T1000 (cell line): ENCODE data around the gene ARFRP1.

Experiments
- DNase-seq: peaks from one replicate; lab custom pipeline; 2025; ENCODE audit warnings: mixed read lengths; lab: John Stamatoyannopoulos, UW

Gene ARFRP1

DNA sequence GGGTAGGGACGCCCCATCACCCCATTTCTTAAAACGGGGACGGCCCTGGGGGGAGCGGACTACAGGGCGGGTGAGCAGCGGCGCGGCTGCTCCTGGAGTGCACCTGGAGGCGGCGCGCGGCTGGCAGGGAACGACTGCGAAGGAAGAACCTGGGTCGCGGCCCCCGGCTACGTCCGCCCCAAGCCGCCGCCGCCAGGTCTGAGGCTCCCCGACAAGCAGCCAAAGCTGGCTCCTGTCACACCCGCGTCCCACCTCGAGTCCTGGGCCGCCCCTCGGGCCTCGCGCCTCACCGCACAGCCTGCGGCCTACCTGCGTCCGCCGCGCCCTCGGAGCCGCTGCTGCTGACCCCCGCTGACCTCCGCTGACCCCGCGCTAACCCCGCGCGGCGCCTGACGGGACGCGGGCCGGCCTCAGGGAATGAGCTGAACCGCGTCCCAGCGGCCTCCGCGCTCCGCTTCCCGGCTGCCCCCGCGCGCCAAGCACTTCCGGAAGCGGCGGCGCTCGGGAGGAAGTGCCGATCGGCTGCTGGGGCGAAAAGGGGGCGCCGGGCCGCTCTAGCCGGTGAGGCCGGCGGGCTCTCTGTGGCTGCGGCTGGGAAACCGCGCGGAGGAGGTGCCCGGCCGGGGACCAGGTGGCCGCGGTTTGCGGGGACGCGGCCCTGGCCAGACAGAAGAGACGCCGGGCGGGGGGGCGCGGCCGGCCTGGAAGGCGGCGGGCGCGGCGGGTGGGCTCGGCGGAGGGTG lies at the start of gene ARFRP1, which contains the start of gene ZGPAT:
ARFRP1 (minus strand) TSS at position 419 of the 743 bp plus-strand sequence. CDS start 885 bp downstream, outside the sequence.
ZGPAT (plus strand) TSS at position 482 of the 743 bp plus-strand sequence. CDS start 542 bp downstream, outside the sequence.
- DNase-seq, result peak; percentile 50

GRCh38 chr20:63756648-63756991 lies 48.8 kb upstream of the ARFRP1 start:
- no peak for DNase-seq

GRCh38 chr20:63755933-63756647 lies 48.3 kb upstream of the ARFRP1 start:
- no peak for DNase-seq

DNA sequence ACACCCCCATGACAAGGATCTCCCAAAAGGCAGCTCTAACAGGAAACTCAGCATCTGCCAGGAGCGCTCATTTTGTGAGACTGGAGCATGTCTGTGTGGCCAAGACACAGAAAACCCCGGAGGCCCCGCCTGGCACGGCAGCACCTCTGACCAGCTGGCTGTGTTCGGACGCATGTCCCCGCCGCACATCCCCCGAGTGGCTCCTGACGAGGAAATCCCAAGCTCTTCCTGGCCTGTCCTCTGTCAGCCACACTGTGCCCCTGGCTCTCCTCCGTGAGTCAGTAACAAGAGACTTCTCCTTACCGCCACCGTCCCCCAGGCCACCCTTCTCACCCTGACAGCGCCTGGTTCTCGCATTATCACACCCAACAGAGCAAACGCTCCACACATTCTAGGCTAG lies 46.2 kb upstream of the ARFRP1 start:
- no peak for DNase-seq

DNA sequence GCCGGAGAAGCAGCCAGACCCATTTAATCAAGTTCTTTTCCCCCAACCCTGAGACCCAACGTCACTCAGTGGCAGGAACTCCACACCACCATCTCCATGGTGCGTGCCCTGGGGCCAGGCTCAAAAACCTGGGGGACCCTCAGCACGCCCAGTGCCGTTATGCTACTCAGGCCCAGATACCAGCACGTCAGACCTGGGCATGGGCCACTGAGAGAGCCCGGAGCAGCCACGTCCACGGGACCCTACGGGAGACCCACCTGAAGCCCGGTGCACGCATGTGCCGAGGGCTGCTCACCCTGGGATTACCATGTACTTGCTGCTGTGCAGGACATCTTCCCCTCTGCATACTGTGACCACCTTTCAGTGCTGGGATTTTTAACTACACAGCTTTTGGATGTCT lies 45.6 kb upstream of the ARFRP1 start:
- DNase-seq, result no peak

GRCh38 chr20:63752411-63753101 lies 44.8 kb upstream of the ARFRP1 start:
- no peak for DNase-seq

GRCh38 chr20:63751471-63752271 lies 43.9 kb upstream of the ARFRP1 start:
- DNase-seq, result no peak

GRCh38 chr20:63750807-63751470 lies 43.2 kb upstream of the ARFRP1 start:
- DNase-seq, result no peak

DNA sequence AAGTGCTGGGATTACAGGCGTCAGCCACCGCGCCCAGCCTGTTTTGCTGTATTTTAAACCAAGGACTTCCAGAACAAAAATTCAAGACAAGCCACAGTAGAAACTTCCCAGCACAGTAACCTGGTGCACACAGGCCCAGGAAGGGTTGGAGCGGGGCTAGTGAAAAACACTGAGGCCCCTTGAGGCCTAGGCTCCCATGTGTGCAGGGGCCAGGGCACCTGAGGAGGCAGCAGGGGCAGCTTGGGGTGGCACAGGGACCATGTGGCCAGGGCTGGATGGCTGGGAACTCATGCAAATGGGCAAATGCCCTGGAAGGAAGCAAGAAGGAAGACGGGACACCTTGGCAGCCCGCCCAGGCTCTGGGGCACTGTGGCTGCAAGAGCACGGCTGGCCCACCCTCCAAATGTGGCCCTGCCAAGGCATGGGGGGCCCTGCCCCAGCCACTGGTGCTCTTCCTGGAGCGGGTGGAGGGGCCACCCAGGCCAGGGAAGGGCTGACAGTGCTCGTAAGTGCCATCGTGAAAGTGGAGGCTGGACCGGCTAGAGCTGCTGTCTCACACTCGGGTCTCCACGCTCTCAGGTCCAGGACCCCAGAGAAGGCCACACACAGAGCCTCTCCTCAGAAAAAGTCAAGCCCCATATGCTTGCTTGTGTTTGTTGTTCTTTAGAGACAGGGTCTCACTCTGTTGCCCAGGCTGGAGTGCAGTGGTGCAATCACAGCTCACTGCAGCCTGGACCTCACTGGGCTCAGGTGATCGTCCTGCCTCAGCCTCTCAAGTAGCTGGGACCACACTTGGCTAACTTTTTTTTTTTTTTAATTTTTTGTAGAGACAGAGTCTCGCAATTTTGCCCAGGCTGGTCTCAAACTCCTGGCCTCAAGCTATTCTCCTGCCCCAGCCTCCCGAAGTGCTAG lies 42.1 kb upstream of the ARFRP1 start:
- no peak for DNase-seq

DNA sequence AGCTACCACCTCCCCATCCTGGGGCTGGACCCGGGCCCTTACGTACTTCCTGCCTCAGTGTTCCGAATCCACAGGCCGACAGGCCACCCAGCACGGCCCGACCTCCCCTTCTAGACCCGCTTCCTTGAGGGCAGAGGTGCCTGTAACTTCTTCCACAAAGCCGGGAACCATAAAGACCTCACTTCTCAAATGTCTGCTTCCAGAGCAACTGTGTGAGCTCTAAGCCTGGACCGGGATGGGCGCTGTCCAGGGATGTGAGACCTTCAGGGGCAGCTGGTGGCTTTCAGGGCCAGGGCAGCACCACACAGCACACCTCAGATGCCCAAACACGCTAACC lies 41.1 kb upstream of the ARFRP1 start:
- no peak for DNase-seq

- DNase-seq, result no peak
Observed at GRCh38 chr20:63748070-63748933, 40.5 kb upstream of the ARFRP1 start.

- DNase-seq, result no peak
Observed at GRCh38 chr20:63747622-63748069, 39.9 kb upstream of the ARFRP1 start.

GRCh38 chr20:63746751-63747315 lies 39.1 kb upstream of the ARFRP1 start:
- no peak for DNase-seq

DNA sequence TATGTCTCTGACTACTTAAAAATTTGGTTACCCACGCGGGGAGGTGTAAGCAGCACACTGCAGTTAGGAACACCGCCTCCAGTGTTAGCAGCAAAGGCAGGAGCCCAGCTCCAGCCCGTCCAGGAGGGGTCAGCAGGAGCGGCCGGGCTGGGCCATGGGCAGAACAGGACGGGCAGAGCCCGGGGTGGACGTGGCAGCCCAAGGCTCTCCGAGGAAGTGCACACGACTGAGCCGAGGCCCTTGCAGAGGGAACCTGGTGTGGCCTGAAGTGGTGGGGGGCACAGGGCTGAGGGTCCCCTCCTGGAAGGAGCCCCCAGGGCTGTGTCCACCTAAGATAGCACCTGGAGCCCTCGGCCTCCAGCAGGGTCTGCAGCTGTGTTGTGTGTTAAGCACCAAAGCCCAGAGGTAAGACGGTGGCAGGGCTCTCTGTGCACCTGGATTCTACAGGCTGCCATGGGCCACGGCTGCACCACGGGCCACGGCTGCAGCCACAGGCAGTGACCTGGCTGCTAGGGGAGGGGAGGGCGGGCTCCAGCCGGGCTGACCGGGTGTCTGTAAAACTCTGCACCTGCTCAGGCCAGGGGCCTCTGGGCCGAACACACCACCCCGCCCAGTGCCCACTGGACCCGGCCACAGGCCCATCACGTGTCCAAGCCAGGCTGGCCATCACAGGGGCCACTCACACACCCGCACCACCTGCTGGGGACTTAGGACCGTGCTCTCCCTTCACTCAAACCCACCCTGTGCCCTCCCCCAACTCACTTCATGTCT lies 38.4 kb upstream of the ARFRP1 start:
- DNase-seq, result no peak

GRCh38 chr20:63745424-63745805 lies 37.6 kb upstream of the ARFRP1 start:
- DNase-seq, result no peak

GRCh38 chr20:63744574-63745423 lies 37.0 kb upstream of the ARFRP1 start:
- DNase-seq, result no peak

DNA sequence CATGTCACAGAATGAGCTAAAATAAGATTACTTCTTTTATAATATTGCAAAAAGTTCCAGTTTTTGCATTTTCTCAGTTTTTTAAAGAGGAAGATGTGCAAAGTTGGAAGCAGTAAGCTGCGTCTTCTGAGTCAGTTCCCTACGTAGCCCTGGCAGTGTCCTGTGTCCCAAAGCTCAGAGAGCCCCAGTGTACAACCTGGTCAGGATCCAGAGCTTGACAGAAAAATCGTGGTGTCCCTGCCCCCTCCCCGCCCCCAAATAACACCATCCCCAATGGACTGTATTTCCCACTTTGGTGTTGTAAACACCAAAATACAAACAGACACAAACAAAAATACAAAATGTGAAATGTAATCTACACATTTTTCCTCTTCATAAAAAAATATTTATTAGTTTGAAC lies 36.4 kb upstream of the ARFRP1 start:
- no peak for DNase-seq
